ENCODE results near the gene ATXN1. TPM values are rescaled to one million over a fixed set of nuclear protein-coding genes. Genes with fewer than 3 reads are reported as not detected.

The ATXN1 gene
- total RNA-seq, 1 donor from 2014 or later, result 33.7 TPM

DNA sequence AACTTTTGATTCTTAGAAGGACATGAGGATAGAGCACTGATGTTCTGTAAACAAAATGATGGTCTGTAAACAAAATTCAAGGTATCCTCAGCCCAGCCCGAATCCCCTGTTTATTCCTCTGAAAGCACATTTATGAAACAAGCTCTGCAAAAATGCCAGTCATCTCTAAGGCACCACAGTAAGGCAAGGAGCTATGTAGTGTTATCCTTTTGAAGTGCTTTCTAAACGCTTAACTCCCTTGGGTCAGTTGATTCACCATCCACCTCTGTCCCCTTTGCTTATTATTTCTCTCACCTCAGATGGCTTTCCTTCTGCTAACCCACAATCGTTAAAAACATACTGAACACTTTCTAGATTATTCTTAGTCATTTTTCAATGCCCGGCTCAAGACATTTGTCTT is 93.8 kb downstream of the ATXN1 start:
- Mint-ChIP-seq H3K27ac (no peak overlapping the region), H3K9me3 (peaks cover 4% of the 10 kb centered on the region), H3K36me3 (peaks cover 15% of the 10 kb centered on the region)

DNA sequence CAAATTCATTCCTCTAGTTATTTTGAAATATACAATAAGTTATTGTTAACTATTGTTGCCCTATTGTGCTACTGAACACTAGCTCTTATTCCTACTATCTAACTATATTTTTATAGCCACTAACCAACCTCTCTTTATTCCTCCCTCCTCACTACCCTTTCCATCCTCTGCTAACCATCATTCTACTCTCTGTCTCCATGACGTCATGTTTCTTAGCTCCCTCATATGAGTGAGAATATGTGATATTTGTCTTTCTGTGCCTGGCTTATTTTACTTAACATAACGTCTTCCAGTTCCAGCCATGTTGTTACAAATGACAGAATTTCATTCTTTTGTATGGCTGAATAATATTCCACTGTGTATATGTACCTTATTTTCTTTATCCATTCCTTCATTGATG is 95.3 kb downstream of the ATXN1 start:
- DNase-seq (ENCODE audit: extremely low spot score, unreplicated experiment), result no peak
- peaks cover 18% of the 10 kb centered on the region for H3K36me3 Mint-ChIP-seq
- TF ChIP-seq, protein P1, sequence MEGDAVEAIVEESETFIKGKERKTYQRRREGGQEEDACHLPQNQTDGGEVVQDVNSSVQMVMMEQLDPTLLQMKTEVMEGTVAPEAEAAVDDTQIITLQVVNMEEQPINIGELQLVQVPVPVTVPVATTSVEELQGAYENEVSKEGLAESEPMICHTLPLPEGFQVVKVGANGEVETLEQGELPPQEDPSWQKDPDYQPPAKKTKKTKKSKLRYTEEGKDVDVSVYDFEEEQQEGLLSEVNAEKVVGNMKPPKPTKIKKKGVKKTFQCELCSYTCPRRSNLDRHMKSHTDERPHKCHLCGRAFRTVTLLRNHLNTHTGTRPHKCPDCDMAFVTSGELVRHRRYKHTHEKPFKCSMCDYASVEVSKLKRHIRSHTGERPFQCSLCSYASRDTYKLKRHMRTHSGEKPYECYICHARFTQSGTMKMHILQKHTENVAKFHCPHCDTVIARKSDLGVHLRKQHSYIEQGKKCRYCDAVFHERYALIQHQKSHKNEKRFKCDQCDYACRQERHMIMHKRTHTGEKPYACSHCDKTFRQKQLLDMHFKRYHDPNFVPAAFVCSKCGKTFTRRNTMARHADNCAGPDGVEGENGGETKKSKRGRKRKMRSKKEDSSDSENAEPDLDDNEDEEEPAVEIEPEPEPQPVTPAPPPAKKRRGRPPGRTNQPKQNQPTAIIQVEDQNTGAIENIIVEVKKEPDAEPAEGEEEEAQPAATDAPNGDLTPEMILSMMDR (conservative IDR thresholded peaks at IDR 0.05), result no peak
- peaks cover 11% of the 10 kb centered on the region for H3K9me3 Mint-ChIP-seq
- H3K27ac Mint-ChIP-seq, result no peak overlapping the region
- H3K27me3 Mint-ChIP-seq, result no peaks in the 10 kb centered on the region
- peaks cover 13% of the 10 kb centered on the region for H3K4me1 Mint-ChIP-seq (ENCODE audit: unreplicated experiment)
- no peak overlapping the region for H3K4me3 Mint-ChIP-seq

More for the DNA sequence above, 93.8 kb downstream of the ATXN1 start:
- Mint-ChIP-seq H3K27me3 (no peaks in the 10 kb centered on the region), H3K4me1 (ENCODE audit: unreplicated experiment) (peaks cover 17% of the 10 kb centered on the region), H3K4me3 (no peak overlapping the region)
- TF ChIP-seq, protein P1 (conservative IDR thresholded peaks at IDR 0.05), result no peak
- DNase-seq (ENCODE audit: extremely low spot score, unreplicated experiment), result no peak

DNA sequence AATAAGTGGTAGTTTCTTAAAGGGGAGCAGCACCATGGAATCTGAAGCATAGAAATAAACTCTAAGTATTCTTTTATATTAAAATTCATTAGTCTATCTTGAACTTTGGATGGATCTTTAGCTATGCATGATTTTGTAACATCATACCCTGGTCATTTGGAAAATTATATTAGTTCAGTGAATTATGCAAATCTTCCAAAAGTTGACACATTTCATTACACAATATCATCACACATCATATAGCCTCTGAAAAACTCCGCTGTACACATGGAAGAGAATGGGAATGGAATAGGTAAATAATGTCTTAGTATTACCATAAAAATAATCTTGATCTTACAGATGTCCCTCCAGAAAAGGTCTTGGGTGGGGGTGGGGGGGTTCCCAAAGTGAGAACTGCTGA is 96.1 kb downstream of the ATXN1 start:
- Mint-ChIP-seq H3K9me3 (peaks cover 11% of the 10 kb centered on the region), H3K36me3 (peaks cover 18% of the 10 kb centered on the region), H3K4me1 (ENCODE audit: unreplicated experiment) (peaks cover 10% of the 10 kb centered on the region), H3K4me3 (no peak overlapping the region), H3K27ac (no peak overlapping the region), H3K27me3 (no peaks in the 10 kb centered on the region)
- TF ChIP-seq, protein P1 (conservative IDR thresholded peaks at IDR 0.05), result no peak
- DNase-seq (ENCODE audit: extremely low spot score, unreplicated experiment), result no peak

DNA sequence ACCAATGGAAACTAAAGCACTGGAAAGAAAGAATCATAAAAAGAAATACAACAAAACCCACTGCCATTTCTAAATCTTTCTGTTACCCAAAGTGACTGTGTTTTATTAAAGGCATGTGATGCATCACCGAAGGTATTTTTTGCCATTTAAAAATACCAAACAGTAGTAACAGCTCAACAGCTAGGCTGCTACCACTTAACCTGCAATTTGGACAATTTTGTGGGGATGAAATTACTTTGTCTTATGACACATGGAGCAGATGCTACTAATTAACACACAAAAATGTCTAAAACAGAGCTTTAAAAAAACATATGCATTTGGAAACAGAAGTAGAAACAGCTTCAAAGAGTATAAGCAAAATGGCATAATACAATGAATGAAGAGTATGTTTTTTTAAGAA is 97.4 kb downstream of the ATXN1 start:
- H3K4me1 Mint-ChIP-seq (ENCODE audit: unreplicated experiment), result peaks cover 9% of the 10 kb centered on the region
- H3K27ac Mint-ChIP-seq, result no peak overlapping the region
- peaks cover 18% of the 10 kb centered on the region for H3K36me3 Mint-ChIP-seq
- no peak overlapping the region for H3K4me3 Mint-ChIP-seq
- no peak for DNase-seq (ENCODE audit: extremely low spot score, unreplicated experiment)
- H3K9me3 Mint-ChIP-seq, result peaks cover 11% of the 10 kb centered on the region
- H3K27me3 Mint-ChIP-seq, result no peaks in the 10 kb centered on the region
- TF ChIP-seq, protein P1 (conservative IDR thresholded peaks at IDR 0.05), result no peak

DNA sequence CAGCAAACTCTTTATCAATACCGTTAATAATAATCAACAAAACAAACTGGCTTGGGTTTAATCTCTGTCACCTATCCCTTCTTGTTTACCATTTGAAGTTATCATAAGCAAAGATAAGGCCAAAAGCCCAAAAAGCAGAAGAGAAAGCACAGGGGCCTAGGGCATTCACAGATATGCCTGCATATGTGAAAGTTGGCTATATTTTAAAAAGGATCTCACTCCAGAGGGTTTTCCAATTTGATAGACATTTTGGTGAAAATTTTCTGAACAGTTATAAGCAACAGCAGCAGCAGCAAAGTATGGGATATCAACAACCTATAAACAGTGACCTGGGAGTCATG is 101.1 kb downstream of the ATXN1 start:
- Mint-ChIP-seq H3K4me3 (no peak overlapping the region), H3K27ac (no peak overlapping the region), H3K4me1 (ENCODE audit: unreplicated experiment) (peaks cover 12% of the 10 kb centered on the region), H3K9me3 (peaks cover 7% of the 10 kb centered on the region), H3K27me3 (no peaks in the 10 kb centered on the region), H3K36me3 (peaks cover 14% of the 10 kb centered on the region)
- no peak for DNase-seq (ENCODE audit: extremely low spot score, unreplicated experiment)
- TF ChIP-seq, protein P1 (conservative IDR thresholded peaks at IDR 0.05), result no peak
